ENCODE results near the gene RBM39. TPM values are rescaled to one million over a fixed set of nuclear protein-coding genes. Genes with fewer than 3 reads are reported as not detected.

The RBM39 gene
- total and polyA plus RNA-seq, 2 experiments from 2014 or later = 247 to 270 TPM

DNA sequence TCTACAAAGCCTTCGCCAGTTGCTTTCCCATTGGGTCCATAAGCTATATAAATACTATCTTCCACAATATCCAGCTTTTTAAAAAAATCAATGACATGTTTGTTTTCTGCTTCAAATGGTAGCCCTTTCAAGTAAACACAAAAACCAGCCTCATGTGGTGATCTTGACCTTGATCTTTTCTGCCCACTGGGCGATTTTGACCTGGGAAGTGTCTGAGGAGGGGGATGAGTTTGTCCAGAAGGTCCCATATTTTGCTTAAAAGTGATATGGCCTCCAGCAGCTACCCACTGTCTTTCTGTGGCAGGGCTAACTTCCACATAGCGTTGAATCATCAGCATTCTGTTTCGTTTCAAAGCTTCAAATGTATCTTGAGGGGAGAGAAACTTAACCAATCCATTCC lies 88.2 kb downstream of the RBM39 start:
- peaks cover 44% of the 10 kb centered on the region for H4K20me1 ChIP-seq (ENCODE audit: insufficient read depth)
- H3K79me2 ChIP-seq (ENCODE audit: insufficient read depth) = peaks cover 100% of the 10 kb centered on the region
- peaks cover 25% of the 10 kb centered on the region for H3K4me1 ChIP-seq (ENCODE audit: insufficient read depth)
- WGBS, 2 experiments (ENCODE audit: low coverage in 1 of 2, low lambda C conversion rate in 2 of 2, missing lambda C conversion rate in 2 of 2) = 99% methylated on average over 4 of the region's 4 CpGs
- in situ Hi-C loops (cut with MboI) = no loop called here
- no peak overlapping the region for H3K27ac ChIP-seq
- no peaks in the 10 kb centered on the region for H3K27me3 ChIP-seq (replicated peaks; ENCODE audit: insufficient read depth)
- H3K4me2 ChIP-seq (ENCODE audit: unreplicated experiment) = no peak overlapping the region
- H2AFZ ChIP-seq = no peak overlapping the region
- H3K9ac ChIP-seq = no peak overlapping the region
- 0 out of 2 replicates have a peak, but pooled peaks cover 4% of the 10 kb centered on the region for H3F3A ChIP-seq (ENCODE audit: insufficient read depth)
- H3K9me3 ChIP-seq (ENCODE audit: low read depth) = no peaks in the 10 kb centered on the region
- H3K36me3 ChIP-seq (ENCODE audit: low read depth) = peaks cover 36% of the 10 kb centered on the region
- H3K4me3 ChIP-seq = no peak overlapping the region
- DNase-seq = no peak
- TF ChIP-seq EZH2phosphoT487 (IDR thresholded peaks at IDR 0.05; ENCODE audit: insufficient read depth, low read depth) = no peak
- no peak for TF ChIP-seq EZH2 (IDR thresholded peaks at IDR 0.05; ENCODE audit: insufficient read depth, poor library complexity, severe bottlenecking)
- H3K9me2 ChIP-seq (ENCODE audit: insufficient read depth) = no peaks in the 10 kb centered on the region

Small RNA genes lying within 50 kb of the gene (small RNA-seq; reads per million reads assigned to genes)
- not detected for gene RF00026 (ENCODE audit: low read depth, low replicate concordance)

Other genes starting within 250 kb of the RBM39 start
- not detected in 2 replicates for gene C20orf173, start 212.6 kb downstream of the RBM39 start, total RNA-seq (2014; rRNA removed; shearing (Covaris generic))
- gene C20orf173, start 212.6 kb downstream of the RBM39 start, polyA plus RNA-seq (2016; fragmentation: Nextera tagmentation; extraction: Ambion mirVana) = not detected in 2 replicates
- gene ERGIC3, start 200.2 kb downstream of the RBM39 start, total RNA-seq (2014; rRNA removed; shearing (Covaris generic)) = 345 and 477 TPM in 2 replicates
- 261 and 262 TPM in 2 replicates for gene ERGIC3, start 200.2 kb downstream of the RBM39 start, polyA plus RNA-seq (2016; fragmentation: Nextera tagmentation; extraction: Ambion mirVana)
- 3.3 and 14.2 TPM in 2 replicates for gene SPAG4, start 126.4 kb downstream of the RBM39 start, total RNA-seq (2014; rRNA removed; shearing (Covaris generic))
- 17.3 and 20.9 TPM in 2 replicates for gene SPAG4, start 126.4 kb downstream of the RBM39 start, polyA plus RNA-seq (2016; fragmentation: Nextera tagmentation; extraction: Ambion mirVana)
- 172 and 205 TPM in 2 replicates for gene CPNE1, start 77.4 kb downstream of the RBM39 start, total RNA-seq (2014; rRNA removed; shearing (Covaris generic))
- gene CPNE1, start 77.4 kb downstream of the RBM39 start, polyA plus RNA-seq (2016; fragmentation: Nextera tagmentation; extraction: Ambion mirVana) = 166 and 178 TPM in 2 replicates
- gene RBM12, start 77.4 kb downstream of the RBM39 start, total RNA-seq (2014; rRNA removed; shearing (Covaris generic)) = 31.7 and 36.0 TPM in 2 replicates
- 18.1 and 18.5 TPM in 2 replicates for gene RBM12, start 77.4 kb downstream of the RBM39 start, polyA plus RNA-seq (2016; fragmentation: Nextera tagmentation; extraction: Ambion mirVana)
- gene NFS1, start 42.9 kb downstream of the RBM39 start, total RNA-seq (2014; rRNA removed; shearing (Covaris generic)) = 35.8 and 56.9 TPM in 2 replicates
- gene NFS1, start 42.9 kb downstream of the RBM39 start, polyA plus RNA-seq (2016; fragmentation: Nextera tagmentation; extraction: Ambion mirVana) = 31.5 and 33.3 TPM in 2 replicates
- 148 and 311 TPM in 2 replicates for gene ROMO1, start 42.9 kb downstream of the RBM39 start, total RNA-seq (2014; rRNA removed; shearing (Covaris generic))
- gene ROMO1, start 42.9 kb downstream of the RBM39 start, polyA plus RNA-seq (2016; fragmentation: Nextera tagmentation; extraction: Ambion mirVana) = 525 and 543 TPM in 2 replicates
- 23.3 and 25.0 TPM in 2 replicates for gene PHF20, start 29.8 kb upstream of the RBM39 start, total RNA-seq (2014; rRNA removed; shearing (Covaris generic))
- 35.4 and 37.4 TPM in 2 replicates for gene PHF20, start 29.8 kb upstream of the RBM39 start, polyA plus RNA-seq (2016; fragmentation: Nextera tagmentation; extraction: Ambion mirVana)
- 66.6 TPM in 2 replicates for gene SCAND1, start 212.2 kb upstream of the RBM39 start, total RNA-seq (2014; rRNA removed; shearing (Covaris generic))
- 127 and 133 TPM in 2 replicates for gene SCAND1, start 212.2 kb upstream of the RBM39 start, polyA plus RNA-seq (2016; fragmentation: Nextera tagmentation; extraction: Ambion mirVana)
- 6.6 TPM in 1 of 2 replicates, not detected in the other for gene CNBD2, start 226.3 kb upstream of the RBM39 start, total RNA-seq (2014; rRNA removed; shearing (Covaris generic))
- 0.28 and 1.7 TPM in 2 replicates for gene CNBD2, start 226.3 kb upstream of the RBM39 start, polyA plus RNA-seq (2016; fragmentation: Nextera tagmentation; extraction: Ambion mirVana)